Left lung (tissue), 10 donors: ENCODE results near the gene UNG. TPM values are rescaled to one million over a fixed set of nuclear protein-coding genes. Genes with fewer than 3 reads are reported as not detected.
"Not testable (repeated sequence)": the region's sequence is repeated elsewhere in the genome, so short reads cannot be mapped to it uniquely, and the experiment has no call there.

Source experiments
- ATAC-seq: fragments of 200-7000 bp; cut with Tn5 transposase; one replicate; pipeline ENCODE4 v1.9.1; 2020; ENCODE audit warnings: moderate library complexity
- DNase-seq, 4 donors: peaks; one replicate each; pipeline ENCODE4 v3.0.0-alpha.2; 2013 to 2020
- H3K27ac ChIP-seq, 2 donors: fragments of 200-600 bp; sonication (generic) in 1 of 2; one replicate each; pipeline versions ENCODE4 v1.5.0 to v1.8.0; 2020 to 2021
- H3K27me3 ChIP-seq, 2 donors: fragments of 200-600 bp; sonication (generic) in 1 of 2; one replicate each; pipeline versions ENCODE4 v1.5.0 to v1.8.0; 2020 to 2021
- H3K36me3 ChIP-seq, 2 donors: fragments of 200-600 bp; sonication (generic) in 1 of 2; one replicate each; pipeline versions ENCODE4 v1.5.0 to v1.8.0; 2020 to 2021
- H3K4me1 ChIP-seq, 2 donors: fragments of 200-600 bp; one replicate each; pipeline ENCODE4 v1.8.0; 2021
- H3K4me3 ChIP-seq, 2 donors: fragments of 200-600 bp; sonication (generic) in 1 of 2; one replicate each; pipeline versions ENCODE4 v1.5.0 to v1.8.0; 2020 to 2021; ENCODE audit warnings: mild to moderate bottlenecking in 1 of 2
- H3K9me3 ChIP-seq, 2 donors: fragments of 200-600 bp; sonication (generic) in 1 of 2; one replicate each; pipeline versions ENCODE4 v1.5.0 to v1.8.0; 2020 to 2021
- intact Hi-C, 2 donors: fragments of 100-400 bp; cut with DNase I; formaldehyde crosslinking; loops; one replicate each; pipeline versions ENCODE4 v1.11.2 to v1.14.2; 2022
- polyA plus RNA-seq, 6 donors: library from polyadenylated mRNA; unstranded; fragments of 120-200 nt; gene quantifications; one replicate each; pipeline ENCODE4 v1.2.1, GENCODE V29; 2013; ENCODE audit not compliant: insufficient read length in 6 of 6
- total RNA-seq, 2 donors: library from RNA; stranded (reverse); fragmentation: NEBNext Ultra II Directional; extraction: Animal tissue kit (Norgen Biotek cat#: 25700); gene quantifications; one replicate each; pipeline ENCODE4 v1.2.1, GENCODE V29; 2021
- TF ChIP-seq, protein P1 (sequence below), 2 donors: fragments of 200-600 bp; sonication (generic) in 1 of 2; IDR thresholded peaks; one replicate each; pipeline versions ENCODE4 v1.5.0 to v1.8.0; 2021; ENCODE audit warnings: antibody characterized with exemption in 2 of 2
- donor health status: DM: no; HTN: yes; CAD: no.
- donor health status: DM: no; HTN: no; CAD: no.

The UNG gene
- total and polyA plus RNA-seq, 8 donors = 22.4 to 55.7 (median 49.0) TPM

DNA sequence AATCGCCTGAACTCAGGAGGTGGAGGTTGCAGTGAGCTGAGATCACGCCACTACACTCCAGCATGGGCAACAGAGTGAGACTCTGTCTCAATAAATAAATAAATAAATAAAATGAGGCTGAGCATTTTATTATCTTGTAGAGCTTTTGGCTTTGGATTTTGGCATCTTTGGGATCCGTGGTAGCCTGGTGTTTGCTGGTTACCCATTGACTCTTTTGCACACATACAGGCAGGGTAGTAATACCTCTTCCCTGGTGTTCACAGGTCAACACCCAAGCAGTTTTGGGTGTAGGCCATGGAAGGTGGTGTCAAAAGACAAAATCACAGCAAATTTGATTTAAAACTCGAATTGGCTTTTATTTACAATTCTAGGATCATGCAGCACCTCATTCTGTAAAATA lies 46.8 kb downstream of the UNG start:
- Histone ChIP-seq H3K9me3 (no peaks in the 10 kb centered on the region), H3K27ac (no peak overlapping the region), H3K36me3 (no peaks in the 10 kb centered on the region), H3K4me3 (no peak overlapping the region), H3K4me1 (no peaks in the 10 kb centered on the region), H3K27me3 (no peaks in the 10 kb centered on the region)
- no peak for ATAC-seq
- TF ChIP-seq, protein P1, sequence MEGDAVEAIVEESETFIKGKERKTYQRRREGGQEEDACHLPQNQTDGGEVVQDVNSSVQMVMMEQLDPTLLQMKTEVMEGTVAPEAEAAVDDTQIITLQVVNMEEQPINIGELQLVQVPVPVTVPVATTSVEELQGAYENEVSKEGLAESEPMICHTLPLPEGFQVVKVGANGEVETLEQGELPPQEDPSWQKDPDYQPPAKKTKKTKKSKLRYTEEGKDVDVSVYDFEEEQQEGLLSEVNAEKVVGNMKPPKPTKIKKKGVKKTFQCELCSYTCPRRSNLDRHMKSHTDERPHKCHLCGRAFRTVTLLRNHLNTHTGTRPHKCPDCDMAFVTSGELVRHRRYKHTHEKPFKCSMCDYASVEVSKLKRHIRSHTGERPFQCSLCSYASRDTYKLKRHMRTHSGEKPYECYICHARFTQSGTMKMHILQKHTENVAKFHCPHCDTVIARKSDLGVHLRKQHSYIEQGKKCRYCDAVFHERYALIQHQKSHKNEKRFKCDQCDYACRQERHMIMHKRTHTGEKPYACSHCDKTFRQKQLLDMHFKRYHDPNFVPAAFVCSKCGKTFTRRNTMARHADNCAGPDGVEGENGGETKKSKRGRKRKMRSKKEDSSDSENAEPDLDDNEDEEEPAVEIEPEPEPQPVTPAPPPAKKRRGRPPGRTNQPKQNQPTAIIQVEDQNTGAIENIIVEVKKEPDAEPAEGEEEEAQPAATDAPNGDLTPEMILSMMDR (IDR thresholded peaks at IDR 0.05) = no peak
- intact Hi-C loops = no loop called here
- DNase-seq = no peak

DNA sequence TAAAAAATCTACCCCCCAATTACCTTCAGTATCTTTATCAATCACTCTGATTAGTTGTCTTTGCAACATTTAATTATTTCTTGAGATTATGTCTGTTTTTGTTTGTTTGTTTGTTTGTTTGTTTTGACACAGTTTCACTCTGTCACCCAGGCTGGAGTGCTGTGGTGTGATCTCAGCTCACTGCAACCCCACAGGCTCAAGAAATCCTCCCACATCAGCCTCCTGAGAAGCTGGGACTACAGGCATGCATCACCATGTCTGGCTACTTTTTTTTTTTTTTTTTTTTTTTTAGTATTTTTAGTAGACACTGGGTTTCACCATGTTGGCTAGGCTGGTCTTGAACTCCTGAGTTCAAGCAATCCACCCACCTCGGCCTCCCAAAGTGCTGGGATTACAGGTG lies 49.7 kb downstream of the UNG start:
- H3K27ac ChIP-seq, H3K36me3 ChIP-seq, H3K27me3 ChIP-seq, ATAC-seq, DNase-seq, H3K9me3 ChIP-seq, H3K4me1 ChIP-seq, intact Hi-C loops, H3K4me3 ChIP-seq: not testable (repeated sequence)

DNA sequence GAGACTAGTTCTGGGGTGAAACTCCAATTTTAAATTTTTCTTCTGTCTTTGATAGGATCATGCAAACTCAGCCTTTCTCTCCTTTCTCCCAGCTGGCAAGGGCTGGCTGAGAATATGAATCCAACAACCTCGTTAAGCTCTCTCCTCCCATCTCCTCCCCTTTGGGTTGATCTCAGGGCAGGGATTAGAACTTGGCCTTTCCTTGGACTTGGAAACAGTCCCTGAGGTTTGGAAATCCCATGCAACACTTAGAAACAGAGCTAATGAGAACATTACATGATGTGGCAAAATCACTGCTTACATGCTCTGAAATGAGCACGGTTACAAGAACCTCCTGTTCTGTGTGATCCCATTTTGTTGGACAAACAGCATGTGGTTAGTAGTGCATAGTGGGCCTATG lies 50.6 kb downstream of the UNG start:
- peak overlapping the region in 1 of 2 donors; percentile 33 for H3K27ac ChIP-seq
- peak; percentile 74 for ATAC-seq
- TF ChIP-seq, protein P1 (IDR thresholded peaks at IDR 0.05) = no peak
- intact Hi-C loops = no loop called here
- H3K36me3 ChIP-seq = no peaks in the 10 kb centered on the region
- peak in 2 of 4 donors; percentile 78 to 90 for DNase-seq
- H3K4me1 ChIP-seq = no peaks in the 10 kb centered on the region
- no peak overlapping the region for H3K4me3 ChIP-seq
- no peaks in the 10 kb centered on the region for H3K27me3 ChIP-seq
- H3K9me3 ChIP-seq = no peaks in the 10 kb centered on the region

DNA sequence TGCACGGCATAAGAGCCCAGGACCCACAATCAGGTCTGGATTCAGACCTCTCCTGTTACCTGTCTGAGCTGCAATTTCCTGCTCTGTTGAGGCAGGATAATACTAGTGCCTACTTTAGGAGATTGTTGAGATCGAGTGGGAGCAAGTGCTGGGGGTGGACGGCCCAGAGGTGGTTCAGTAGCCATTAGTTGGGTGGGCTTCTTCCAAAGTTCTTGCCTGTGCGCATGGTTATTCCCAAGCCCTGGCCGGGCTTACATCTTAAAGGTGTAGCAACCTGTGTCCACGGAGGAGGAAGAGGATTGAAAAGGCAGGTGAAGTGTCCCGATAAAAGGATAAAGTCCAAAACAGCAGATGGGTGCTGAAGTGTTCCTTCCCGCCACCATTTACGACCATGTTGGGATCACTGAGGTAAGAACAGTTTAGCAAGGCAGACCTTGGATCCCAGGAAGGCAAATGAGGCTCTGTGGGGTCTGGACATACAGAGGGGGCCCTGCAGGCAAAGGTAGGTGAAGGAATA lies 52.8 kb downstream of the UNG start:
- Histone ChIP-seq H3K4me3 (no peak overlapping the region), H3K4me1 (peaks cover 0 to 15% of the 10 kb centered on the region in 2 donors), H3K27me3 (no peaks in the 10 kb centered on the region), H3K27ac (no peak overlapping the region), H3K36me3 (no peaks in the 10 kb centered on the region), H3K9me3 (no peaks in the 10 kb centered on the region)
- intact Hi-C loops = no loop called here
- ATAC-seq (no peak), DNase-seq (no peak)
- TF ChIP-seq, protein P1 (IDR thresholded peaks at IDR 0.05) = no peak

DNA sequence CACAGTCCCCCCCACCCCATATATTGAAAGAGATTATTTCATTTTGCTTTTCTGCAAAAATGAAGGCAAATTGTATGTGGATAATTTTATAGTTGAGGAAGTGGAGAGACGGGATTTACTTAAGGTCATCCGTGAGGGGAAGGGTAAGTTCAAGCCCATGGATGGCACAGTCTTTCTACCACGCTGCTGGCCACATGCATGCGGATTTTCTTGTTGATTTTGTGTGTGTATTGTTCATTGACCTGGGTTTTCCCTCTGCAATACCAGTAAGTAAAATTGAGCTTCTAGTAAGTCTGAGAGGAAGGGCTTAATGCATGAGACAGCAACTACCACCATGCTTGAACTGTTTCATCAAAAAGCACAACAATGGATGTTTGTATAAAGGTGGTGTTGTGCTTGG lies 54.1 kb downstream of the UNG start:
- H3K27ac ChIP-seq = no peak overlapping the region
- H3K9me3 ChIP-seq = no peaks in the 10 kb centered on the region
- no peak for ATAC-seq
- H3K27me3 ChIP-seq = no peaks in the 10 kb centered on the region
- no peak overlapping the region for H3K4me3 ChIP-seq
- H3K4me1 ChIP-seq = peaks cover 0 to 20% of the 10 kb centered on the region in 2 donors
- intact Hi-C loops = no loop called here
- DNase-seq = no peak
- no peaks in the 10 kb centered on the region for H3K36me3 ChIP-seq
- TF ChIP-seq, protein P1 (IDR thresholded peaks at IDR 0.05) = no peak

DNA sequence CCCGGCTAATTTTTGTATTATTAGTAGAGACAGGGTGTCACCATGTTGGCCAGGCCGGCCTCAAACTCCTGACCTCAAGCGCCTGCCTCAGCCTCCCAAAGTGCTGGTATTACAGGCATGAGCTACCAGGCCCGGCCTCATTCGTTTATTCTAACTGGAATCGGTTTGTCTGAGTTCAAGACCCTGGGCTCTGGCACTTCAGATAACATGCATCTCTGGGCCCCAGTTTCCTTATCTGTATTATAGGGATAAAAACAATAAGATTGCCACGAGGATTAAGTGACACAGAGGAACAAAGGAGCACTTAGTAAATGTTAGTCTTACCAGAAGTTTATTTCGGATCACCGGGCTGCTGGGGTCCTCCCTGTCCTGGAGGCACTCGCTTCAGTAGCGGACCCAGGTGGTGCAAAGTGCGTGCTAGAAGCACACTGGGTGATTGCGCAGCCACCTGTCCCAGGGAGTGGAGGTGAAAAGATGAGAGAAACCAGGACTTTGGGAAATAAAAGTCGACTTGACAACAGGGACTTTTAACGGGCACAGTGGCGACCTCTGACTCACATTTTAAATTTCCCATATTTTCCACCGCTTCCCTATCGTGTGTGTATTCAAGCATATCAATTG lies 56.5 kb downstream of the UNG start:
- intact Hi-C loops = no loop called here
- no peaks in the 10 kb centered on the region for H3K27me3 ChIP-seq
- no peaks in the 10 kb centered on the region for H3K9me3 ChIP-seq
- no peaks in the 10 kb centered on the region for H3K36me3 ChIP-seq
- peak overlapping the region; percentile 16 to 82 for H3K27ac ChIP-seq
- ATAC-seq (peak; percentile 4), DNase-seq (no peak)
- H3K4me3 ChIP-seq = peak overlapping the region; percentile 56 to 65
- H3K4me1 ChIP-seq = peaks cover 0 to 25% of the 10 kb centered on the region in 2 donors
- TF ChIP-seq, protein P1 (IDR thresholded peaks at IDR 0.05) = no peak
